ENCODE results near the gene DCBLD1. TPM values are rescaled to one million over a fixed set of nuclear protein-coding genes. Genes with fewer than 3 reads are reported as not detected.

Gene DCBLD1
- total and polyA plus RNA-seq, 2 of the 13 experiments (the other 11 are each of a cell fraction or from before 2014, with no cell fraction given) = 23.2 to 41.5 TPM

DNA sequence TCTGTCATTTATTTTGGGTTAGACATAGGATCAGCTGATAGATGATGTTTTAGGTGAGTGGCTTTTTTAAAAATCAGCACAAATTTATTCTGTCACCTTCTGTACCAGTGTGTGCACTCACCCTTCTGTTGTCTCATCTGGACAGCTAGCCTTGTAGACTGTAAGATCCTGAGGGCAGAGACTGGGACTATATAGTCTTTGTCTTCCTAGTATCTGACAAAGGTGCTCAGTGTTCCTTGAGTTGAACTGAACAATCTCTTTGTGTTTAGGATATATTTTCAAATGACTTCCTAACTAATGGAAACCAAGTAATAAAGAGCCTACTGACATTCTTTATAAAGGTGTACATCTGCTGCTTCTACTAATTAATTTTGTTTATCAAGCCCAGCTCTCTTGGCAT lies 3.0 kb downstream of the DCBLD1 start:
- DNase-seq (ENCODE audit: low spot score) = no peak
- Histone ChIP-seq H3K27ac (ENCODE audit: extremely low read length, insufficient read depth, low read length) (no peak overlapping the region), H3K27me3 (ENCODE audit: control insufficient read depth in 1 of 2, insufficient read depth in 2 of 2, low read length in 2 of 2) (no peaks in the 10 kb centered on the region; a peak in 1 of 5 replicates), H2AFZ (ENCODE audit: low read length) (no peak overlapping the region), H3K9ac (ENCODE audit: insufficient read depth, low read depth, low read length) (no peak overlapping the region), H3K9me3 (ENCODE audit: low read length) (no peaks in the 10 kb centered on the region), H4K20me1 (ENCODE audit: insufficient read depth, low read length) (no peaks in the 10 kb centered on the region), H3K79me2 (ENCODE audit: insufficient read depth, low read length) (peaks cover 68% of the 10 kb centered on the region), H3K4me1 (ENCODE audit: insufficient read depth, low read length) (peaks cover 52% of the 10 kb centered on the region), H3K4me2 (ENCODE audit: low read depth, low read length) (peak overlapping the region; percentile 99), H3K4me3 (replicated peaks in 1 of 3; ENCODE audit: insufficient read depth in 1 of 3, low read depth in 2 of 3, low read length in 3 of 3) (peak overlapping the region; percentile 3 to 92 (median 91); a peak in 4 of 6 replicates), H3K36me3 (replicated peaks in 1 of 2; ENCODE audit: control insufficient read depth in 1 of 2, insufficient read depth in 2 of 2, low read length in 2 of 2) (peaks cover 4 to 18% of the 10 kb centered on the region in 2 experiments; a peak in 2 of 5 replicates)
- in situ Hi-C loops (cut with HindIII; ENCODE audit: extremely low pct_ligation_motif_present, low pct_unique_long_range_greater_than_20kb) = no loop called here
- ChIA-PET CTCF (ENCODE audit: low intra/inter-chr PET ratio, low total read pairs) (no interaction called here), POLR2A (interaction anchor here (1.3 kb wide), 1 partner anchor 19 kb away, joined by 4 read pairs; no protein-coding TSS in a partner anchor)
- no peak for FAIRE-seq
- ATAC-seq = no peak
- TF ChIP-seq ZHX2 (IDR thresholded peaks at IDR 0.05; ENCODE audit: low read depth) (no peak), ZHX2 (CRISPR knock-in tag; IDR thresholded peaks at IDR 0.05; ENCODE audit: borderline replicate concordance) (no peak), ZNF251 (CRISPR knock-in tag; IDR thresholded peaks at IDR 0.05) (no peak), HMGA1 (CRISPR knock-in tag; conservative IDR thresholded peaks at IDR 0.05) (no peak), ZNF207 (IDR thresholded peaks at IDR 0.05; ENCODE audit: borderline replicate concordance) (no peak), MLXIP (CRISPR knock-in tag; IDR thresholded peaks at IDR 0.05; ENCODE audit: borderline replicate concordance) (no peak), ZNF775 (CRISPR knock-in tag; IDR thresholded peaks at IDR 0.05; ENCODE audit: borderline replicate concordance) (no peak), ZNF878 (CRISPR knock-in tag; IDR thresholded peaks at IDR 0.05) (no peak)
- TF ChIP-seq, protein P1, sequence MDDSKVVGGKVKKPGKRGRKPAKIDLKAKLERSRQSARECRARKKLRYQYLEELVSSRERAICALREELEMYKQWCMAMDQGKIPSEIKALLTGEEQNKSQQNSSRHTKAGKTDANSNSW (CRISPR knock-in tag; IDR thresholded peaks at IDR 0.05; ENCODE audit: borderline replicate concordance) = no peak
- TF ChIP-seq, protein P2, sequence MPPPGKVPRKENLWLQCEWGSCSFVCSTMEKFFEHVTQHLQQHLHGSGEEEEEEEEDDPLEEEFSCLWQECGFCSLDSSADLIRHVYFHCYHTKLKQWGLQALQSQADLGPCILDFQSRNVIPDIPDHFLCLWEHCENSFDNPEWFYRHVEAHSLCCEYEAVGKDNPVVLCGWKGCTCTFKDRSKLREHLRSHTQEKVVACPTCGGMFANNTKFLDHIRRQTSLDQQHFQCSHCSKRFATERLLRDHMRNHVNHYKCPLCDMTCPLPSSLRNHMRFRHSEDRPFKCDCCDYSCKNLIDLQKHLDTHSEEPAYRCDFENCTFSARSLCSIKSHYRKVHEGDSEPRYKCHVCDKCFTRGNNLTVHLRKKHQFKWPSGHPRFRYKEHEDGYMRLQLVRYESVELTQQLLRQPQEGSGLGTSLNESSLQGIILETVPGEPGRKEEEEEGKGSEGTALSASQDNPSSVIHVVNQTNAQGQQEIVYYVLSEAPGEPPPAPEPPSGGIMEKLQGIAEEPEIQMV (CRISPR knock-in tag; IDR thresholded peaks at IDR 0.05; ENCODE audit: low read depth) = no peak
- intact Hi-C loops (cut with micrococcal nuclease; ENCODE audit: unreplicated experiment) = loop anchor here (10.0 kb wide), 1 partner anchor 1231 kb away; the partner anchor contains the start of gene TSPYL4
- BruUV-seq (replicated peaks) = no TSS peak
